Measurements from ENCODE around the gene FIBCD1. TPM values are rescaled to one million over a fixed set of nuclear protein-coding genes. Genes with fewer than 3 reads are reported as not detected.

The FIBCD1 gene
- total RNA-seq, 1 experiment from 2014 or later: 6.6 TPM

GRCh38 chr9:130890124-130890523 lies 48.9 kb downstream of the FIBCD1 start:
- no peak for TF ChIP-seq HMGA2 (CRISPR knock-in tag; IDR thresholded peaks at IDR 0.05)
- TF ChIP-seq ZNF263 (CRISPR knock-in tag; IDR thresholded peaks at IDR 0.05; ENCODE audit: low read depth): no peak
- no peak for TF ChIP-seq AFF4 (CRISPR knock-in tag; IDR thresholded peaks at IDR 0.05; ENCODE audit: borderline replicate concordance)
- no peak for TF ChIP-seq GTF2I (CRISPR knock-in tag; conservative IDR thresholded peaks at IDR 0.05)
- Mint-ChIP-seq H3K4me3 (no peak overlapping the region), H3K27me3 (ENCODE audit: low read depth) (no peaks in the 10 kb centered on the region), H3K36me3 (peaks cover 31% of the 10 kb centered on the region), H3K27ac (no peak overlapping the region), H3K4me1 (peaks cover 8% of the 10 kb centered on the region), H3K9me3 (no peaks in the 10 kb centered on the region)
- no peak for DNase-seq (ENCODE audit: low spot score)
- ChIA-PET CTCF (interaction anchor here (0.7 to 8.4 kb wide), 6 partner anchors 24 to 411 kb away, joined by 3 to 69 read pairs (median 4); no protein-coding TSS in a partner anchor), POLR2A (interaction anchor here (0.7 kb wide), 2 partner anchors 12 to 1174 kb away, joined by 3 to 4 read pairs; no protein-coding TSS in a partner anchor)
- no peak for ATAC-seq

GRCh38 chr9:130888146-130888885 lies 50.7 kb downstream of the FIBCD1 start:
- DNase-seq (ENCODE audit: low spot score) (no peak), ATAC-seq (no peak)
- CTCF ChIA-PET: interaction anchor here (1.3 kb wide), 1 partner anchor 22 kb away, joined by 4 read pairs; no protein-coding TSS in a partner anchor
- TF ChIP-seq SMAD4 (CRISPR knock-in tag; IDR thresholded peaks at IDR 0.05) (no peak), ERG (CRISPR knock-in tag; IDR thresholded peaks at IDR 0.05) (no peak), HMGA2 (CRISPR knock-in tag; IDR thresholded peaks at IDR 0.05) (no peak), JAZF1 (CRISPR knock-in tag; IDR thresholded peaks at IDR 0.05) (no peak), ZNF121 (CRISPR knock-in tag; IDR thresholded peaks at IDR 0.05) (no peak), ZNF425 (CRISPR knock-in tag; conservative IDR thresholded peaks at IDR 0.05) (no peak), ZNF396 (CRISPR knock-in tag; IDR thresholded peaks at IDR 0.05; ENCODE audit: borderline replicate concordance) (no peak), RORB (CRISPR knock-in tag; IDR thresholded peaks at IDR 0.05) (no peak), GRHL2 (CRISPR knock-in tag; IDR thresholded peaks at IDR 0.05; ENCODE audit: insufficient replicate concordance, severe bottlenecking) (no peak), CREB1 (CRISPR knock-in tag; IDR thresholded peaks at IDR 0.05) (no peak), ZNF512 (CRISPR knock-in tag; IDR thresholded peaks at IDR 0.05; ENCODE audit: borderline replicate concordance) (no peak), ZNF281 (CRISPR knock-in tag; IDR thresholded peaks at IDR 0.05) (no peak), FOXP4 (CRISPR knock-in tag; IDR thresholded peaks at IDR 0.05) (no peak), ATF2 (CRISPR knock-in tag; IDR thresholded peaks at IDR 0.05; ENCODE audit: borderline replicate concordance, low read depth) (no peak), ETV6 (CRISPR knock-in tag; IDR thresholded peaks at IDR 0.05) (no peak)
- Mint-ChIP-seq H3K27me3 (ENCODE audit: low read depth) (no peaks in the 10 kb centered on the region), H3K4me1 (peaks cover 10% of the 10 kb centered on the region), H3K27ac (no peak overlapping the region), H3K36me3 (peaks cover 38% of the 10 kb centered on the region), H3K4me3 (no peak overlapping the region), H3K9me3 (no peaks in the 10 kb centered on the region)
- POLR2A ChIA-PET: no interaction called here
